ENCODE results near the gene ARHGAP24.
"Not testable (repeated sequence)": the region's sequence is repeated elsewhere in the genome, so short reads cannot be mapped to it uniquely, and the experiment has no call there.

The ARHGAP24 gene

GRCh38 chr4:85659610-85660218 lies 184.8 kb downstream of the ARHGAP24 start:
- POLR2A ChIA-PET, result no interaction called here
- no peak overlapping the region for H3K4me3 ChIP-seq (ENCODE audit: low read depth, low read length)
- TF ChIP-seq, protein P1, sequence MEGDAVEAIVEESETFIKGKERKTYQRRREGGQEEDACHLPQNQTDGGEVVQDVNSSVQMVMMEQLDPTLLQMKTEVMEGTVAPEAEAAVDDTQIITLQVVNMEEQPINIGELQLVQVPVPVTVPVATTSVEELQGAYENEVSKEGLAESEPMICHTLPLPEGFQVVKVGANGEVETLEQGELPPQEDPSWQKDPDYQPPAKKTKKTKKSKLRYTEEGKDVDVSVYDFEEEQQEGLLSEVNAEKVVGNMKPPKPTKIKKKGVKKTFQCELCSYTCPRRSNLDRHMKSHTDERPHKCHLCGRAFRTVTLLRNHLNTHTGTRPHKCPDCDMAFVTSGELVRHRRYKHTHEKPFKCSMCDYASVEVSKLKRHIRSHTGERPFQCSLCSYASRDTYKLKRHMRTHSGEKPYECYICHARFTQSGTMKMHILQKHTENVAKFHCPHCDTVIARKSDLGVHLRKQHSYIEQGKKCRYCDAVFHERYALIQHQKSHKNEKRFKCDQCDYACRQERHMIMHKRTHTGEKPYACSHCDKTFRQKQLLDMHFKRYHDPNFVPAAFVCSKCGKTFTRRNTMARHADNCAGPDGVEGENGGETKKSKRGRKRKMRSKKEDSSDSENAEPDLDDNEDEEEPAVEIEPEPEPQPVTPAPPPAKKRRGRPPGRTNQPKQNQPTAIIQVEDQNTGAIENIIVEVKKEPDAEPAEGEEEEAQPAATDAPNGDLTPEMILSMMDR (IDR thresholded peaks at IDR 0.05; ENCODE audit: insufficient read depth, low read length, missing control alignments), result no peak
- DNase-seq (ENCODE audit: low read depth, low spot score), result no peak
- CTCF ChIA-PET, result interaction anchor here (0.6 to 1.1 kb wide), 2 partner anchors 56 to 89 kb away, joined by 3 read pairs; no protein-coding TSS in a partner anchor

DNA sequence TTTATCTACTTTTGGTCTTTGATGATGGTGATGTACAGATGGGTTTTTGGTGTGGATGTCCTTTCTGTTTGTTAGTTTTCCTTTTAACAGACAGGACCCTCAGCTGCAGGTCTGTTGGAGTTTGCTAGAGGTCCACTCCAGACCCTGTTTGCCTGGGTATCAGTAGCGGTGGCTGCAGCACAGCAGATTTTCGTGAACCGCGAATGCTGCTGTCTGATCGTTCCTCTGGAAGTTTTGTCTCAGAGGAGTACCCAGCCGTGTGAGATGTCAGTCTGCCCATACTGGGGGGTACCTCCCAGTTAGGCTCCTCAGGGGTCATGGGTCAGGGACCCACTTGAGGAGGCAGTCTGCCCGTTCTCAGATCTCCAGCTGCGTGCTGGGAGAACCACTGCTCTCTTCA lies 191.7 kb downstream of the ARHGAP24 start:
- H3K4me3 ChIP-seq (ENCODE audit: low read depth, low read length); CTCF ChIA-PET; POLR2A ChIA-PET: not testable (repeated sequence)

GRCh38 chr4:85669204-85669603 lies 194.3 kb downstream of the ARHGAP24 start:
- CTCF ChIA-PET, result no interaction called here
- POLR2A ChIA-PET, result no interaction called here
- TF ChIP-seq, protein P1 (IDR thresholded peaks at IDR 0.05; ENCODE audit: insufficient read depth, low read length, missing control alignments), result no peak
- H3K4me3 ChIP-seq (ENCODE audit: low read depth, low read length), result no peak overlapping the region
- no peak for DNase-seq (ENCODE audit: low read depth, low spot score)

More for the DNA sequence above, 191.7 kb downstream of the ARHGAP24 start:
- not testable (repeated sequence) for DNase-seq (ENCODE audit: low read depth, low spot score)

DNA sequence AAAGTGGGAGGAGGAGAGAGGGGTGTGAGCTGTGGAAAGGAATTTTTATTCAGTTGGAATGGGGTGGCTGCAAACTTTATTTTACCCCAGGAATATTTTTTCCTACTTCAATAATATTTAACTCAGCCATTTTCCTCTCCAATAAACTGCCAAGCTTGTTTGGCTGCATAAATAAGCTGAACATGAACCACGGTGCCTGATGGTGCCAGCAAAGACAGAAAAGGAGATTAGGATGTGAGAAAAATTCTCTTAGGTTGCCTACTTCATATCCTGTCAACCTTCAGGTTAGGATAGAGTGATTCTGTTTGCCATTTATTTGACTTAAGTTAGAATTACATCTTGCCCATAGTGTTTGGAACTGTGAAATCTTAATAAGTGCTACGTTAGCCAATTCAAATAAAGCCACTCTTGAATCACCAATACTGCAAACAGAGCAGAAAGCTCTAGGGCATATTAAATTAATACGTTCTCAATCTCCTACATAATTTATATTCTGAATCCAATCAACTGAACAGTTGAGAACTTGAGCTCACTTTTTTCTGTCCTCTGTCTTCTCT lies 195.1 kb downstream of the ARHGAP24 start:
- TF ChIP-seq, protein P1 (IDR thresholded peaks at IDR 0.05; ENCODE audit: insufficient read depth, low read length, missing control alignments), result no peak
- DNase-seq (ENCODE audit: low read depth, low spot score), result no peak
- H3K4me3 ChIP-seq (ENCODE audit: low read depth, low read length), result no peak overlapping the region
- CTCF ChIA-PET, result no interaction called here
- POLR2A ChIA-PET, result no interaction called here

GRCh38 chr4:85671120-85671519 lies 196.2 kb downstream of the ARHGAP24 start:
- ChIA-PET POLR2A (no interaction called here), CTCF (no interaction called here)
- no peak overlapping the region for H3K4me3 ChIP-seq (ENCODE audit: low read depth, low read length)
- TF ChIP-seq, protein P1 (IDR thresholded peaks at IDR 0.05; ENCODE audit: insufficient read depth, low read length, missing control alignments), result no peak
- no peak for DNase-seq (ENCODE audit: low read depth, low spot score)

DNA sequence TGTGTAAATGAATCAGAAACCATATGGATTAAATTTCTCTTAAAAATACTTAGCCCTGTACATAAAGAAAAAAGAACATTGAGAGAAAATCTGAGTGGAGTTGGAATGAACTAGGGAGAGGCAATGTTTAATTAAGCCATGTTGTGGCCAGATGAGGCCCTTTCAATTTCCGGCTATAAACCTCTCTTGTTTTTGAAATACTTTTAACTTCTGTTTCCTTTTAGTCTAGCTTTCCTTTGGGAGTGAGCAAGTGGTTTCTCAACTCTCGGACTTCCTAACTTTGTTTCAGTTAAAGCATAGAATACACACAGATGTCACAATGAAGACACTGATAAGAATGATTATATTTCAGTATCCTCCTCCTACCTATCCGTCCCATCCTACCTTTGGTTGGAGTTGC lies 197.2 kb downstream of the ARHGAP24 start:
- CTCF ChIA-PET, result no interaction called here

More for the DNA sequence above, 197.2 kb downstream of the ARHGAP24 start:
- TF ChIP-seq, protein P1 (IDR thresholded peaks at IDR 0.05; ENCODE audit: insufficient read depth, low read length, missing control alignments), result no peak
- POLR2A ChIA-PET, result no interaction called here
- no peak overlapping the region for H3K4me3 ChIP-seq (ENCODE audit: low read depth, low read length)
- no peak for DNase-seq (ENCODE audit: low read depth, low spot score)

Data from AG04449 (cell line).